ENCODE results near the gene FUBP3.

- TF ChIP-seq CTCF (IDR thresholded peaks at IDR 0.05) (no peak), POLR2A (IDR thresholded peaks at IDR 0.05) (no peak)
Measured at GRCh38 chr9:130616451-130616850, 37.1 kb downstream of the FUBP3 start.

All from thyroid gland (tissue), 4 donors.